ENCODE results near the gene BIRC3. TPM values are rescaled to one million over a fixed set of nuclear protein-coding genes. Genes with fewer than 3 reads are reported as not detected.

BIRC3 gene
- total RNA-seq, 4 donors from 2014 or later: 33.8 to 160 (median 92.3) TPM

- Histone ChIP-seq H3K4me3 (peak overlapping the region in 1 of 4 donors; percentile 16), H3K27me3 (no peaks in the 10 kb centered on the region), H3K36me3 (no peaks in the 10 kb centered on the region), H3K9me3 (no peaks in the 10 kb centered on the region), H3K4me1 (peaks cover 0 to 40% (median 8%) of the 10 kb centered on the region in 4 donors), H3K27ac (peak overlapping the region; percentile 65 to 91 (median 78))
- TF ChIP-seq CTCF (IDR thresholded peaks at IDR 0.05) (no peak), POLR2A (IDR thresholded peaks at IDR 0.05) (no peak)
- no peak for DNase-seq
Measured at GRCh38 chr11:102313238-102313940, 3.9 kb upstream of the BIRC3 start.

GRCh38 chr11:102314784-102315183 is 2.5 kb upstream of the BIRC3 start:
- TF ChIP-seq POLR2A (IDR thresholded peaks at IDR 0.05) (no peak), CTCF (IDR thresholded peaks at IDR 0.05) (no peak)
- Histone ChIP-seq H3K4me3 (no peak overlapping the region), H3K27ac (peak overlapping the region in 3 of 4 donors; percentile 5 to 75 (median 25)), H3K36me3 (no peaks in the 10 kb centered on the region), H3K4me1 (peaks cover 0 to 42% (median 8%) of the 10 kb centered on the region in 4 donors), H3K9me3 (no peaks in the 10 kb centered on the region), H3K27me3 (no peaks in the 10 kb centered on the region)
- no peak for DNase-seq

GRCh38 chr11:102316346-102316904 is 859 bp upstream of the BIRC3 start:
- TF ChIP-seq CTCF (IDR thresholded peaks at IDR 0.05) (no peak), POLR2A (IDR thresholded peaks at IDR 0.05) (no peak)
- H3K4me1 ChIP-seq: peaks cover 0 to 53% (median 8%) of the 10 kb centered on the region in 4 donors
- DNase-seq: no peak
- H3K27me3 ChIP-seq: no peaks in the 10 kb centered on the region
- peak overlapping the region; percentile 84 to 90 (median 87) for H3K27ac ChIP-seq
- H3K36me3 ChIP-seq: no peaks in the 10 kb centered on the region
- peak overlapping the region in 1 of 4 donors; percentile 71 for H3K4me3 ChIP-seq
- no peaks in the 10 kb centered on the region for H3K9me3 ChIP-seq

- DNase-seq: no peak
- H3K27ac ChIP-seq: peak overlapping the region; percentile 84 to 90 (median 87)
- no peaks in the 10 kb centered on the region for H3K9me3 ChIP-seq
- H3K27me3 ChIP-seq: no peaks in the 10 kb centered on the region
- H3K36me3 ChIP-seq: no peaks in the 10 kb centered on the region
- peak overlapping the region; percentile 55 to 71 (median 62) for H3K4me3 ChIP-seq
- no peak for TF ChIP-seq CTCF (IDR thresholded peaks at IDR 0.05)
- no peak for TF ChIP-seq POLR2A (IDR thresholded peaks at IDR 0.05)
- peaks cover 0 to 42% (median 7%) of the 10 kb centered on the region in 4 donors for H3K4me1 ChIP-seq
Measured at GRCh38 chr11:102317768-102318103, 452 bp downstream of the BIRC3 start.

GRCh38 chr11:102318469-102318868 is 1.2 kb downstream of the BIRC3 start:
- peak overlapping the region; percentile 55 to 71 (median 62) for H3K4me3 ChIP-seq
- no peaks in the 10 kb centered on the region for H3K36me3 ChIP-seq
- H3K4me1 ChIP-seq: peaks cover 0 to 35% (median 3%) of the 10 kb centered on the region in 4 donors
- DNase-seq: peak in 2 of 3 donors; percentile 52 to 68
- no peaks in the 10 kb centered on the region for H3K9me3 ChIP-seq
- H3K27me3 ChIP-seq: no peaks in the 10 kb centered on the region
- H3K27ac ChIP-seq: peak overlapping the region; percentile 84 to 90 (median 87)
- TF ChIP-seq POLR2A (IDR thresholded peaks at IDR 0.05) (peak in 1 of 2 donors; percentile 21), CTCF (IDR thresholded peaks at IDR 0.05) (peak in 2 of 6 experiments; percentile 11 to 19)
